Caco-2 (cell line): ENCODE results near the gene UQCRHL. TPM values are rescaled to one million over a fixed set of nuclear protein-coding genes. Genes with fewer than 3 reads are reported as not detected.

ENCODE experiments used
- BruUV-seq: library from RNA; stranded (reverse); fragments of 400-500 nt; replicated peaks from 2 replicates; lab custom pipeline; 2021; lab: Mats Ljungman, UMichigan
- CTCF ChIA-PET: fragments of 300-600 bp; sonication (Branson Sonifier 250); formaldehyde crosslinking; loops from one replicate; lab custom pipeline; 2022; ENCODE audit warnings: antibody characterized with exemption; lab: Charles Lee
- POLR2A ChIA-PET: fragments of 300-600 bp; sonication (Branson Sonifier 250); formaldehyde crosslinking; loops from one replicate; lab custom pipeline; 2022; ENCODE audit warnings: antibody characterized with exemption; lab: Charles Lee
- DNase-seq, 2 experiments: peaks; one replicate each; pipeline versions ENCODE4 v3.0.0 to v3.0.0-alpha.2; 2020 to 2022
- H3K27me3 ChIP-seq: replicated peaks from 2 replicates; pipeline ENCODE4 v1.6.0; 2011; ENCODE audit warnings: low read length; ENCODE audit not compliant: control insufficient read depth, insufficient read depth
- H3K36me3 ChIP-seq: 2 replicates; pipeline ENCODE4 v1.5.1; 2011; ENCODE audit warnings: low read length; ENCODE audit not compliant: control insufficient read depth, insufficient read depth
- H3K4me1 ChIP-seq: fragments of 250-450 bp; sonication (Bioruptor Pico); 2 replicates; pipeline ENCODE4 v1.5.1; 2020; ENCODE audit warnings: mild to moderate bottlenecking
- H3K4me3 ChIP-seq: 2 replicates; pipeline ENCODE4 v1.5.1; 2011; ENCODE audit warnings: low read depth, mild to moderate bottlenecking, control low read depth, low read length
- H3K9me3 ChIP-seq: fragments of 250-450 bp; sonication (Bioruptor Pico); 2 replicates; pipeline ENCODE4 v1.5.1; 2020; ENCODE audit warnings: mild to moderate bottlenecking, moderate library complexity
- H3K27ac Mint-ChIP-seq: one replicate; pipeline ENCODE4 v1.8.0; 2022; ENCODE audit warnings: mixed read lengths; ENCODE audit not compliant: unreplicated experiment
- H3K27me3 Mint-ChIP-seq: one replicate; pipeline ENCODE4 v1.8.0; 2022; ENCODE audit warnings: mixed read lengths; ENCODE audit not compliant: insufficient read depth, unreplicated experiment
- H3K36me3 Mint-ChIP-seq: one replicate; pipeline ENCODE4 v1.8.0; 2022; ENCODE audit warnings: mild to moderate bottlenecking, mixed read lengths; ENCODE audit not compliant: insufficient read depth, unreplicated experiment
- H3K4me1 Mint-ChIP-seq: one replicate; pipeline ENCODE4 v1.8.0; 2022; ENCODE audit warnings: low read depth, mixed read lengths; ENCODE audit not compliant: unreplicated experiment
- H3K4me3 Mint-ChIP-seq: one replicate; pipeline ENCODE4 v1.8.0; 2022; ENCODE audit warnings: mild to moderate bottlenecking, moderate library complexity, mixed read lengths; ENCODE audit not compliant: unreplicated experiment
- H3K9me3 Mint-ChIP-seq: one replicate; pipeline ENCODE4 v1.8.0; 2022; ENCODE audit warnings: mixed read lengths; ENCODE audit not compliant: unreplicated experiment
- intact Hi-C: fragments of 100-400 bp; cut with micrococcal nuclease; formaldehyde crosslinking; loops from one replicate; pipeline ENCODE4 v1.10.0; 2022; ENCODE audit not compliant: unreplicated experiment
- total RNA-seq: library from RNA; stranded (reverse); gene quantifications from 2 replicates; pipeline ENCODE4 v1.2.3, GENCODE V29; 2022
- TF ChIP-seq, protein P1 (sequence below), 2 experiments: fragments of 200-600 bp in 1 of 2; IDR thresholded peaks; 1 replicate in 1 of 2; 2 replicates in 1 of 2; pipeline versions ENCODE4 v1.5.1 to v1.8.0; 2011 to 2022; ENCODE audit warnings: antibody characterized with exemption in 1 of 2, control low read depth in 1 of 2, inconsistent platforms in 1 of 2, low read depth in 1 of 2, low read length in 1 of 2, mild to moderate bottlenecking in 1 of 2, moderate library complexity in 1 of 2; ENCODE audit not compliant: insufficient read depth in 1 of 2, severe bottlenecking in 1 of 2, unreplicated experiment in 1 of 2

The UQCRHL gene
- total RNA-seq, 1 experiment from 2014 or later, result 1.8 TPM

DNA sequence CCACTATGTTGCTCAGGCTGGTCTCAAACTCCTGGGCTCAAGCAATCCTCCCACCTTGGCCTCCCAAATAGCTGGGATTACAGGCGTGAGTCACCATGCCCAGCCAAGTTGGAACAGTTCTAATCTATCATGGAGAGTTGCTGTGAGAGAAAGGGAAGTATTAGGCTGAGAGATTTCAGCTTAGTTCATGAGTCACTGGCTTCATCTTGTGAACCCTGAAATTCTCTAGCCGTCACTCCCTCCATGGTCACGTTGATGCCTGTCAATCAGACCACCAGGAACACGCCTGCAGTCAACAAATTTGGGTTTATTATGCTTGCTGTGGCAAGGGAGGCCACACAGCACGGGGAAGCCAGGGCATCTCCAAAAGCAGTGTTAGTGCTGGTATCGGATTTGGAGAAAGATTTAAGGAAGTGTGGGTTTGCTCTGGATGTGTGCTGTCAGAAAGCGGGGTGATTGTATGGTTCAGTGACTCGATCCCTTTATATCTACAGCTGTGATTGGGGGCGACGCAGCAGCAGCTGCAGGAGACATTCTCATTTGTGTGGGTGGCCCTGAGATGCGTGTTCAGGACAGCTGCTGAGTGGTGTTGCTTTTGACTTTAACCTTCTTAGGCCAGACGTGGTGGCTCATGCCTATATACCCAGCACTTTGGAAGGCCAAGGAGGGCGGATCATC is 18.7 kb downstream of the UQCRHL start:
- intact Hi-C loops, result loop anchor here (1.0 kb wide), 1 partner anchor 8 kb away; no protein-coding TSS in a partner anchor

DNA sequence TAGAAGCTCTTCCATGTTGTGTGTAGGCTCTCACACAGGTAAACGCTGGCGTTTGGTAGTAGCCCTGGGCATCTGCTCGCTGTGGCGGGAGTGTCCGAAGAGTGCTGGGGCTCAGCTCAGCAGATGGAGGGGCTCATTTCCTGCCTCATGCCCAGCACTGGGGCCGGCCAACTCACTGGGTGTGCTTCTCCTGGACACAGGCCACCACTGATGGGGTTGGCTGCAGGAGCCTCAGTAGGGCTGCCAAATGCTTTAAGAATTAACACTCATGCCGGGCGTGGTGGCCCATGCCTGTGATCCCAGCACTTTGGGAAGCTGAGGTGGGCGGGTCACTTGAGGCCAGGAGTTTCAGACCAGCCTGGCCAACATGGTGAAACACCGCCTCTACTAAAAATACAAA is 20.9 kb downstream of the UQCRHL start:
- H3K36me3 Mint-ChIP-seq, result no peaks in the 10 kb centered on the region
- POLR2A ChIA-PET, result no interaction called here
- H3K9me3 Mint-ChIP-seq, result no peaks in the 10 kb centered on the region
- no peak overlapping the region for H3K4me3 Mint-ChIP-seq
- DNase-seq, result no peak
- no peaks in the 10 kb centered on the region for H3K27me3 ChIP-seq
- no peaks in the 10 kb centered on the region for H3K27me3 Mint-ChIP-seq
- H3K9me3 ChIP-seq, result no peaks in the 10 kb centered on the region
- H3K4me1 ChIP-seq, result peaks cover 28% of the 10 kb centered on the region
- BruUV-seq, result no TSS peak
- peaks cover 21% of the 10 kb centered on the region for H3K4me1 Mint-ChIP-seq
- no peaks in the 10 kb centered on the region for H3K36me3 ChIP-seq
- H3K4me3 ChIP-seq, result no peak overlapping the region
- intact Hi-C loops, result no loop called here
- H3K27ac Mint-ChIP-seq, result peak overlapping the region; percentile 39
- CTCF ChIA-PET, result no interaction called here
- TF ChIP-seq, protein P1, sequence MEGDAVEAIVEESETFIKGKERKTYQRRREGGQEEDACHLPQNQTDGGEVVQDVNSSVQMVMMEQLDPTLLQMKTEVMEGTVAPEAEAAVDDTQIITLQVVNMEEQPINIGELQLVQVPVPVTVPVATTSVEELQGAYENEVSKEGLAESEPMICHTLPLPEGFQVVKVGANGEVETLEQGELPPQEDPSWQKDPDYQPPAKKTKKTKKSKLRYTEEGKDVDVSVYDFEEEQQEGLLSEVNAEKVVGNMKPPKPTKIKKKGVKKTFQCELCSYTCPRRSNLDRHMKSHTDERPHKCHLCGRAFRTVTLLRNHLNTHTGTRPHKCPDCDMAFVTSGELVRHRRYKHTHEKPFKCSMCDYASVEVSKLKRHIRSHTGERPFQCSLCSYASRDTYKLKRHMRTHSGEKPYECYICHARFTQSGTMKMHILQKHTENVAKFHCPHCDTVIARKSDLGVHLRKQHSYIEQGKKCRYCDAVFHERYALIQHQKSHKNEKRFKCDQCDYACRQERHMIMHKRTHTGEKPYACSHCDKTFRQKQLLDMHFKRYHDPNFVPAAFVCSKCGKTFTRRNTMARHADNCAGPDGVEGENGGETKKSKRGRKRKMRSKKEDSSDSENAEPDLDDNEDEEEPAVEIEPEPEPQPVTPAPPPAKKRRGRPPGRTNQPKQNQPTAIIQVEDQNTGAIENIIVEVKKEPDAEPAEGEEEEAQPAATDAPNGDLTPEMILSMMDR (IDR thresholded peaks at IDR 0.05; ENCODE audit: insufficient read depth in 1 of 2, low read depth in 1 of 2, low read length in 1 of 2, severe bottlenecking in 1 of 2, unreplicated experiment in 1 of 2), result no peak

More for the DNA sequence above, 18.7 kb downstream of the UQCRHL start:
- Histone ChIP-seq H3K9me3 (no peaks in the 10 kb centered on the region), H3K4me1 (peaks cover 44% of the 10 kb centered on the region), H3K27me3 (no peaks in the 10 kb centered on the region), H3K36me3 (no peaks in the 10 kb centered on the region), H3K4me3 (no peak overlapping the region)
- CTCF ChIA-PET, result no interaction called here
- H3K9me3 Mint-ChIP-seq, result no peaks in the 10 kb centered on the region
- peaks cover 33% of the 10 kb centered on the region for H3K4me1 Mint-ChIP-seq
- peaks cover 5% of the 10 kb centered on the region for H3K36me3 Mint-ChIP-seq
- H3K27ac Mint-ChIP-seq, result peak overlapping the region; percentile 71
- TF ChIP-seq, protein P1 (IDR thresholded peaks at IDR 0.05; ENCODE audit: insufficient read depth in 1 of 2, low read depth in 1 of 2, low read length in 1 of 2, severe bottlenecking in 1 of 2, unreplicated experiment in 1 of 2), result no peak
- H3K27me3 Mint-ChIP-seq, result no peaks in the 10 kb centered on the region
- BruUV-seq, result no TSS peak
- DNase-seq, result no peak
- POLR2A ChIA-PET, result no interaction called here
- H3K4me3 Mint-ChIP-seq, result no peak overlapping the region

DNA sequence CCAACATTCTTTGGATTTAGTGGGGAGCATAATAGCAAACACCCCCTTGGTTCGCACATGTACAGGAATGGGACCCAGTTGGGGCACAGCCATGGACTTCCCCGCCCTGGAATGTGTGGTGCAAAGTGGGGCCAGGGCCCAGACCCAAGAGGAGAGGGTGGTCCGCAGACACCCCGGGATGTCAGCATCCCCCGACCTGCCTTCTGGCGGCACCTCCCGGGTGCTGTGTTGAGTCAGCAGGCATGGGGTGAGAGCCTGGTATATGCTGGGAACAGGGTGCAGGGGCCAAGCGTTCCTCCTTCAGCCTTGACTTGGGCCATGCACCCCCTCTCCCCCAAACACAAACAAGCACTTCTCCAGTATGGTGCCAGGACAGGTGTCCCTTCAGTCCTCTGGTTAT is 21.8 kb downstream of the UQCRHL start:
- peaks cover 5% of the 10 kb centered on the region for H3K36me3 Mint-ChIP-seq
- TF ChIP-seq, protein P1 (IDR thresholded peaks at IDR 0.05; ENCODE audit: insufficient read depth in 1 of 2, low read depth in 1 of 2, low read length in 1 of 2, severe bottlenecking in 1 of 2, unreplicated experiment in 1 of 2), result no peak
- Histone ChIP-seq H3K9me3 (no peaks in the 10 kb centered on the region), H3K4me1 (peaks cover 34% of the 10 kb centered on the region), H3K36me3 (no peaks in the 10 kb centered on the region), H3K4me3 (no peak overlapping the region), H3K27me3 (no peaks in the 10 kb centered on the region)
- H3K27ac Mint-ChIP-seq, result peak overlapping the region; percentile 39
- no peaks in the 10 kb centered on the region for H3K9me3 Mint-ChIP-seq
- DNase-seq, result no peak
- POLR2A ChIA-PET, result no interaction called here
- CTCF ChIA-PET, result no interaction called here
- H3K27me3 Mint-ChIP-seq, result no peaks in the 10 kb centered on the region
- peaks cover 22% of the 10 kb centered on the region for H3K4me1 Mint-ChIP-seq
- BruUV-seq, result no TSS peak
- intact Hi-C loops, result no loop called here
- no peak overlapping the region for H3K4me3 Mint-ChIP-seq
